Activated naive CD4-positive, alpha-beta T cell treated with anti-CD3 and anti-CD28 coated beads, Interleukin-2, amount 10 ng/mL, durations not matched to agents 5 hours and 36 hours (primary cell): ENCODE measurements around the gene CHML. TPM values are rescaled to one million over a fixed set of nuclear protein-coding genes. Genes with fewer than 3 reads are reported as not detected.

Experiments
- total RNA-seq, 2 experiments: library from RNA; stranded (reverse); gene quantifications; one replicate each; pipeline ENCODE4 v1.2.3, GENCODE V29; 2021

The CHML gene, protein sequence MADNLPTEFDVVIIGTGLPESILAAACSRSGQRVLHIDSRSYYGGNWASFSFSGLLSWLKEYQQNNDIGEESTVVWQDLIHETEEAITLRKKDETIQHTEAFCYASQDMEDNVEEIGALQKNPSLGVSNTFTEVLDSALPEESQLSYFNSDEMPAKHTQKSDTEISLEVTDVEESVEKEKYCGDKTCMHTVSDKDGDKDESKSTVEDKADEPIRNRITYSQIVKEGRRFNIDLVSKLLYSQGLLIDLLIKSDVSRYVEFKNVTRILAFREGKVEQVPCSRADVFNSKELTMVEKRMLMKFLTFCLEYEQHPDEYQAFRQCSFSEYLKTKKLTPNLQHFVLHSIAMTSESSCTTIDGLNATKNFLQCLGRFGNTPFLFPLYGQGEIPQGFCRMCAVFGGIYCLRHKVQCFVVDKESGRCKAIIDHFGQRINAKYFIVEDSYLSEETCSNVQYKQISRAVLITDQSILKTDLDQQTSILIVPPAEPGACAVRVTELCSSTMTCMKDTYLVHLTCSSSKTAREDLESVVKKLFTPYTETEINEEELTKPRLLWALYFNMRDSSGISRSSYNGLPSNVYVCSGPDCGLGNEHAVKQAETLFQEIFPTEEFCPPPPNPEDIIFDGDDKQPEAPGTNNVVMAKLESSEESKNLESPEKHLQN
- total RNA-seq: 10 to 100 TPM; 15.4 to 15.9 TPM

DNA sequence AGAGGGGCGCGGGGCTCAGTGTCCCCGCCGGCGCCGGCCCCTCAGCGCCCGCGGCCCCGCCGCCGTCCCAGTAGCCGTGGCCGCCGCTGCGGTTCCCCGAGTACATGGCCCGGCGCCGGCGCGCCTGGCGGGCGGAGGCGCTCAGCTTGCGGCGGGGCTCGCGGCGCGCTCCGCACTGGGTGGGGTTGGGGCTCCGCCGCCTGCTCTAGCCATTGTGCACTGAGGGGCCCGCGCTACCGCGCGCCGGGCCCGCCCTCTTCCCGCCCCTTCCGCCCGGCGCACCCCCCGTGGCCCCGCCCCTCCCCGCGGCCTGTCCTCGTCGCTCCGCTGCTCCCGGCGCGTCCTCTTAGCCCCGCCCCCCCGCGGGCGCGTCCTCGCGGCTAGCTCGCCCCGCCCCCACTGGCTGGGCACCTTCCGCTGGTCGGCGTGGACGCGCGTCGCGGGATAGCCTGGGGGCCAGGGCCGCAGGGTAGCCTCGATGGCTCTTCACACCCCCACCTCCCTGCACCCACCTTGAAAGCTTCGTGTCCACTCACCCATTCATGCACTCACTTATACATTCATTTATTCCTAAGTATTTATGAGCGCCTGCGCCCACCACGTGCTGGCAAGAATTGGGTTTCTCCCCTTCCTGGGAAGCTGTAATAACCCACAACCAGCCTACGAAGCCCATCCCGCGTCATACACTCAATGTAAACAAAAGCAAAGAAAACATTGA is at the start of gene CHML, which contains the start of gene OPN3:
TSS of gene CHML (minus strand) at position 221 of the 718 bp plus-strand sequence. CDS start 4,603 bp downstream, outside the sequence.
TSS of gene OPN3 (minus strand) at position 221 of the 718 bp plus-strand sequence. CDS start at position 106, 115 bp downstream.

DNA sequence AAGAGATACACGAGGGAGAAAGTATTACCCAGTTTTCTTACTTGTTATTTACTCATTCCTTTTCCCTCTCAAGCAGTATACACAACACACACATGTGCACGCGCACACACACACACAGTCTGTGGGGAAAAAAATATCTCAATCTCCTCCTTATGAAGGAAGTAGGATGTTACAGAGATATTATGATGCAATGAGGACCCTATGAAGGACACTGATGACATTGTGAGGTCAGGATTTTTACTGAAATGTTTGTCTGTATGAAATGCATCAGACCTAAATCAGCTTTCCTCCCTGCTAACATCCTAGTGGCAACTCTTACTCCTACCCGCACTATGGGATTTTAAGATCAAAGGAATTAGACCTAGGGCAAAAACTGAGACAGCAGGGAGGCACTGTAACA is 11.8 kb upstream of the CHML start, which contains the start of gene WDR64:
TSS of gene WDR64 (plus strand) at position 270 of the 400 bp plus-strand sequence. CDS start 204 bp downstream, outside the sequence.

Other genes with a start within 250 kb of the CHML start
- 10 to 100 TPM; 50.8 to 51.6 TPM for gene FH, start 120.6 kb downstream of the CHML start, total RNA-seq
- gene KMO, start 108.0 kb downstream of the CHML start, total RNA-seq: not detected
- gene OPN3, start within 50 bp of the CHML start, total RNA-seq: 10 to 100 TPM; 12.6 to 12.9 TPM
- gene WDR64, start 11.9 kb upstream of the CHML start, total RNA-seq: under 1 TPM in 1 of 2 experiments, not detected in 1; 0.10 TPM
- gene EXO1, start 207.8 kb upstream of the CHML start, total RNA-seq: 10 to 100 TPM; 23.8 to 28.4 TPM